HG02759 (cell line): ENCODE measurements around the gene RNF26.

Experiments used
- ATAC-seq: cut with Tn5 transposase; IDR thresholded peaks from one replicate; pipeline ENCODE4 v1.9.1; 2021; ENCODE audit warnings: mild to moderate bottlenecking, moderate library complexity; ENCODE audit not compliant: unreplicated experiment

RNF26 gene

GRCh38 chr11:119335655-119336543 is 1.6 kb downstream of the RNF26 start:
- ATAC-seq, result no peak

- ATAC-seq, result no peak
These were observed 2.6 kb downstream of the RNF26 start for GRCh38 chr11:119336744-119337469.

- no peak for ATAC-seq
These were observed 3.4 kb downstream of the RNF26 start for GRCh38 chr11:119337581-119338317.

- no peak for ATAC-seq
These were observed 4.1 kb downstream of the RNF26 start for GRCh38 chr11:119338318-119338890.

- no peak for ATAC-seq
These were observed 4.8 kb downstream of the RNF26 start for GRCh38 chr11:119338965-119339588.

GRCh38 chr11:119339589-119340334 is 5.4 kb downstream of the RNF26 start:
- no peak for ATAC-seq

GRCh38 chr11:119340335-119341221 is 6.3 kb downstream of the RNF26 start, which contains the start of gene C1QTNF5:
Gene C1QTNF5, minus strand, starts transcription at chr11:119340883. Its CDS starts 486 bp downstream, at chr11:119340397.
- no peak for ATAC-seq

- no peak for ATAC-seq
These were observed 7.1 kb downstream of the RNF26 start for GRCh38 chr11:119341222-119342022.

GRCh38 chr11:119342023-119342300 is 7.6 kb downstream of the RNF26 start:
- no peak for ATAC-seq

GRCh38 chr11:119342362-119343130 is 8.2 kb downstream of the RNF26 start:
- ATAC-seq, result no peak

GRCh38 chr11:119343726-119344125 is 9.4 kb downstream of the RNF26 start:
- ATAC-seq, result no peak

GRCh38 chr11:119344291-119345010 is 10.1 kb downstream of the RNF26 start:
- ATAC-seq, result no peak

GRCh38 chr11:119345685-119346084 is 11.4 kb downstream of the RNF26 start:
- no peak for ATAC-seq

GRCh38 chr11:119346605-119347004 is 12.3 kb downstream of the RNF26 start, which contains the start of gene MFRP:
Gene MFRP, minus strand, starts transcription at chr11:119346705. Its CDS starts 192 bp downstream, at chr11:119346513.
- no peak for ATAC-seq

- ATAC-seq, result no peak
These were observed 12.9 kb downstream of the RNF26 start for GRCh38 chr11:119347242-119347641.

GRCh38 chr11:119347940-119348605 is 13.7 kb downstream of the RNF26 start:
- ATAC-seq, result no peak
